OCI-LY3 (cell line): ENCODE measurements around the gene PIK3C3.

Experiments
- H2AFZ ChIP-seq: fragments of 200-600, 300-600 bp; shearing (Covaris generic); 2 replicates; pipeline ENCODE4 v1.6.0; 2014; ENCODE audit warnings: antibody characterized with exemption, low read depth, low read length
- H3K27ac ChIP-seq: fragments of 200-600, 300-600 bp; sonication (generic); 2 replicates; pipeline ENCODE4 v1.5.1; 2014; ENCODE audit warnings: mild to moderate bottlenecking, low read length, moderate library complexity, mixed read lengths
- H3K27me3 ChIP-seq: fragments of 200-600, 300-600 bp; sonication (generic); 2 replicates; pipeline ENCODE4 v1.6.1; 2014; ENCODE audit warnings: low read depth, low read length, mixed read lengths
- H3K36me3 ChIP-seq: fragments of 200-600, 300-600 bp; sonication (generic); replicated peaks from 2 replicates; pipeline ENCODE3; 2014; ENCODE audit warnings: low read depth, low read length, mixed read lengths
- H3K4me1 ChIP-seq: fragments of 300-600, 200-600 bp; sonication (generic); 2 replicates; pipeline ENCODE4 v1.6.1; 2014; ENCODE audit warnings: low read length, mixed read lengths
- H3K4me2 ChIP-seq: fragments of 200-600, 300-600 bp; sonication (generic); 2 replicates; pipeline ENCODE4 v1.6.1; 2014; ENCODE audit warnings: low read length, mixed read lengths
- H3K4me3 ChIP-seq: fragments of 300-600, 200-600 bp; sonication (generic); 2 replicates; pipeline ENCODE4 v1.5.1; 2014; ENCODE audit warnings: antibody characterized with exemption, mild to moderate bottlenecking, low read length, moderate library complexity
- H3K79me2 ChIP-seq: fragments of 300-600, 200-600 bp; shearing (Covaris generic); 2 replicates; pipeline ENCODE4 v1.6.1; 2014; ENCODE audit warnings: mild to moderate bottlenecking, low read length, mixed read lengths
- H3K9ac ChIP-seq: fragments of 300-600, 200-600 bp; shearing (Covaris generic); 2 replicates; pipeline ENCODE4 v1.6.0; 2014; ENCODE audit warnings: mild to moderate bottlenecking, low read length, moderate library complexity
- H3K9me3 ChIP-seq: fragments of 200-600, 300-600 bp; shearing (Covaris generic); 2 replicates; pipeline ENCODE4 v1.6.1; 2014; ENCODE audit warnings: low read length, mixed read lengths; ENCODE audit not compliant: insufficient read depth
- H4K20me1 ChIP-seq: fragments of 200-600, 300-600 bp; sonication (generic); 2 replicates; pipeline ENCODE4 v1.6.1; 2016; ENCODE audit warnings: low read length, mixed read lengths; ENCODE audit not compliant: insufficient read depth
- CTCF ChIP-seq: fragments of 200-600, 300-600 bp; sonication (generic); IDR thresholded peaks from 2 replicates; pipeline ENCODE4 v1.5.1; 2014; ENCODE audit warnings: antibody characterized with exemption, low read length, low read depth
- EZH2phosphoT487 ChIP-seq: fragments of 200-600 bp; shearing (Covaris generic); IDR thresholded peaks from 2 replicates; pipeline ENCODE4 v1.6.1; 2018; ENCODE audit warnings: antibody characterized with exemption, mixed run types, low read depth

PIK3C3 gene

DNA sequence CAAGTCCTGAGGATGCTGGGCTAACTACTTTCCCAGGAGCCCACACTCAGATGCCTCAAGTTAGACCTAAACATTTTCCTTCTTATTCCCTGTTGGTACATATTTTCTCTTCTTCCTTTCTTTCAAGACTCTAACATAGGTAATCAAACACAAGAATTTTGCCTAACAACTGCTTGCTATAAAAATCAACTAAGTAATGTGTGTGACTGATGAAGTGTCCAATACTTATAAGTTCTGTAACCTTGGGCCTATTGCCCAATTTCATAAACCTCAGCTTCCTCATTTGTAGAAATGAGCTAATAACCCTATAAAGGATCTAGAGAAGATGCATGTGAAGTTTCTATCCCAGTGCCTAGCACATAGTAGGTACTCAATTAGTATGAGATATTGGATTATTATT, 31.6 kb upstream of the PIK3C3 start:
- H3K9ac ChIP-seq: no peak overlapping the region
- TF ChIP-seq CTCF (no peak), EZH2phosphoT487 (no peak)
- no peaks in the 10 kb centered on the region for H4K20me1 ChIP-seq
- H3K4me1 ChIP-seq: no peaks in the 10 kb centered on the region
- H3K4me2 ChIP-seq: no peak overlapping the region
- H3K9me3 ChIP-seq: no peaks in the 10 kb centered on the region
- H3K4me3 ChIP-seq: no peak overlapping the region
- H2AFZ ChIP-seq: no peak overlapping the region
- no peaks in the 10 kb centered on the region for H3K36me3 ChIP-seq
- no peaks in the 10 kb centered on the region for H3K27me3 ChIP-seq
- no peaks in the 10 kb centered on the region for H3K79me2 ChIP-seq
- no peak overlapping the region for H3K27ac ChIP-seq

GRCh38 chr18:41928581-41928980, 26.5 kb upstream of the PIK3C3 start:
- no peaks in the 10 kb centered on the region for H4K20me1 ChIP-seq
- H3K27ac ChIP-seq: no peak overlapping the region
- peaks cover 5% of the 10 kb centered on the region; the same call in 1 of the 2 replicates for H3K4me1 ChIP-seq
- no peak overlapping the region for H2AFZ ChIP-seq
- no peak overlapping the region for H3K4me2 ChIP-seq
- no peaks in the 10 kb centered on the region for H3K27me3 ChIP-seq
- no peak overlapping the region for H3K9ac ChIP-seq
- H3K4me3 ChIP-seq: no peak overlapping the region
- TF ChIP-seq EZH2phosphoT487 (no peak), CTCF (no peak)
- H3K79me2 ChIP-seq: no peaks in the 10 kb centered on the region
- H3K9me3 ChIP-seq: no peaks in the 10 kb centered on the region
- no peaks in the 10 kb centered on the region for H3K36me3 ChIP-seq

DNA sequence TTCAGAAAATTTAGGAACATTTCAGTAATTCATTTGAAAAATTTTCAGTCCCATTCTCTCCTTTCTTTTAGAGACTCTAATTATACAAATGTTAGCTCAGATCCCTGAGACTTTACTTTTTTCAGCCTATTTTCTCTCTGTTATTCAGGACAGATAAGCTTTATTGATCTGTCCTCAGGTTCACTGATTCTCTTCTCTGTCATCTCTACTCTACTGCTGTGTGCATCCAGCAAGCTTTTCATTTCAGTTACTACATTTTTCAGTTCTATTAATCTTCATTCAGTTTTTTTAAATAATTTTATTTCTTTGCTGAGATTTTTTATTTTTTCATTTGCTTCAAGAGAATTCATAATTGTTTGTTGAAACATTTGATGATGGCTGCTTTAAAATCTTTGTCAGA, 22.1 kb upstream of the PIK3C3 start:
- Histone ChIP-seq H3K9me3 (no peaks in the 10 kb centered on the region), H3K4me3 (no peak overlapping the region), H3K27me3 (no peaks in the 10 kb centered on the region), H3K79me2 (no peaks in the 10 kb centered on the region), H4K20me1 (no peaks in the 10 kb centered on the region), H3K27ac (no peak overlapping the region), H3K4me2 (no peak overlapping the region), H3K9ac (no peak overlapping the region), H3K4me1 (peaks cover 11% of the 10 kb centered on the region; the same call in 1 of the 2 replicates), H2AFZ (no peak overlapping the region), H3K36me3 (no peaks in the 10 kb centered on the region)
- TF ChIP-seq CTCF (no peak), EZH2phosphoT487 (no peak)

GRCh38 chr18:41933778-41934177, 21.3 kb upstream of the PIK3C3 start:
- Histone ChIP-seq H3K9ac (no peak overlapping the region), H2AFZ (no peak overlapping the region), H3K4me3 (no peak overlapping the region), H3K4me2 (no peak overlapping the region), H3K36me3 (no peaks in the 10 kb centered on the region), H3K27ac (no peak overlapping the region), H3K27me3 (no peaks in the 10 kb centered on the region), H3K9me3 (no peaks in the 10 kb centered on the region), H4K20me1 (no peaks in the 10 kb centered on the region), H3K4me1 (peaks cover 10% of the 10 kb centered on the region; the same call in 1 of the 2 replicates), H3K79me2 (no peaks in the 10 kb centered on the region)
- no peak for TF ChIP-seq CTCF
- TF ChIP-seq EZH2phosphoT487: no peak
